Activated CD8-positive, alpha-beta memory T cell treated with anti-CD3 and anti-CD28 coated beads for 24 hours (primary cell): ENCODE data around the gene AIRE.

Experiments used
- DNase-seq: peaks from one replicate; pipeline ENCODE4 v3.0.0-alpha.2; 2020

AIRE gene

GRCh38 chr21:44305691-44306090 is 20.0 kb downstream of the AIRE start:
- DNase-seq: no peak

DNA sequence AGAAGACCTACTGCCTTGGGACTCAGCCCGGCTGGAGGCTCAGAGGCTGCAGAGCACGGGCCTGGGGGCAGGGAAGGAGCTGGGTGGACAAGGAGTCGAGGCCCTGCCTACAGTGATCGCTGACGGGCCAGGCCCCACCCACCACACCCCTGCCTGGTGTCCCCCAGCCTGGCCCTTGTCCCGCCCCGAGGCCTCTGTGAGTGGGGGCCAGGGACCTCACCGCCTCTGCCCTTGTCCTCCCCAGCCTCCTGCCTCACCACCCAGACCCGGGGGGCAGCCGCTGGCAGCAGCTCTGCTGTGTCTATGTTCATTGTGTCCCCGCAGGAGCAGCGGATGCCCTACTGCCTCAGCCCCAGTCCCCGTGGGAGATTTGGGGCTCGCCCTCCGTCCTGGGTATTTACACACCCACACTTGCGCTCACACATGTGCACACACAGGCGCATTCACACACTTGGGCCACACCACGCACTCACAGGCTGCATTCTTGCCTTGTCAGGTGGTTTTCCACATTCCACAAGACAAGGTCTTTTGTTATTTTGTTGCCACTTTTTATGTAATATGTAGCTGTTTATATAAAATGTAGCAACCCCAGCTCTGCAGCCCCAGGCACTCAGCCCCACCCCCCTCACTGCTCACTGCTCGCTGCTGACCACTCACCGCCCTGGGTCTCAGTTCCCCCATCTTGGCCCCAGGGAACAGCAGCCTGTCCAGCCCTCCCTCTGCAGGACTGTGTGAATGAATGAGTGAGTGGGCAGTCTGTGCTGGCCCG is 21.4 kb downstream of the AIRE start:
- DNase-seq: no peak

DNA sequence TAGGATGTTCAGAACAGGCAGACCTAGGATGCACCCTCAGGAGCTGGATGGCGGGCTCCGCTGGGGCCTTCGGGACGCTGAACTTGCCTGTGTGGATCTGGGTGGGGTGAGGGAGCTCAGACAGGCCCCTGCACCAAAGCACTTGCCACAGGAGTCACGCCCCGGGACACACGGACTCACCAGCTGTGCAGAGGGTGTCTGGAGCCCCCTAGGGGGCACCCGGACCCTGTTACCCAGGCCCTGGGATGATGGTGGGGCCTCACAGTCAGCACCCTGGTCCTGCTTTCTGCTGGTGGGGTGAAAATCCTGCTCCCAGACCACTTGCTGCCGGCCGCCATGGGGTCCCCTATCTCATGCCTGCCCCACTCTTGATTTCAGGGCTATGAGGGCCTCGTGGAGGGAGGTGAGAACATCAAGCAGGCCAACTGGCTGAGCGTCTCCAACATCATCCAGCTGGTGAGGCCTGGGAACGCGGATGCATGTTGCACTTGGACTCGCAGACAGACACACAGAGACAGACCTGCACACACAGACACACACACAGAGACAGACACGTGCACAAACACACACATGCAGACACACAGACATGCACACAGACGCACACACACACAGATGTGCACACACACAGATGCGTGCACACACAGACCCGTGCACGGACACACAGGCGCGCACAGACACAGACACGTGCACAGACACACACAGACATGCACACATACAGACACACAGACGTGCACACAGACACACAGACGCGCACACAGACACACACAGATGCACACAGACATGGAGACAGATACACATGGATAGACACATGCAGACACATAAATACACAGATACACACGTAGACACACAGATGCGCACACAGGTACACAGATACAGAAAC is 25.2 kb downstream of the AIRE start:
- no peak for DNase-seq

- no peak for DNase-seq
Measured at GRCh38 chr21:44312089-44312488, 26.4 kb downstream of the AIRE start.

GRCh38 chr21:44312716-44313115 is 27.0 kb downstream of the AIRE start:
- DNase-seq: no peak

GRCh38 chr21:44313451-44313850 is 27.8 kb downstream of the AIRE start:
- no peak for DNase-seq

DNA sequence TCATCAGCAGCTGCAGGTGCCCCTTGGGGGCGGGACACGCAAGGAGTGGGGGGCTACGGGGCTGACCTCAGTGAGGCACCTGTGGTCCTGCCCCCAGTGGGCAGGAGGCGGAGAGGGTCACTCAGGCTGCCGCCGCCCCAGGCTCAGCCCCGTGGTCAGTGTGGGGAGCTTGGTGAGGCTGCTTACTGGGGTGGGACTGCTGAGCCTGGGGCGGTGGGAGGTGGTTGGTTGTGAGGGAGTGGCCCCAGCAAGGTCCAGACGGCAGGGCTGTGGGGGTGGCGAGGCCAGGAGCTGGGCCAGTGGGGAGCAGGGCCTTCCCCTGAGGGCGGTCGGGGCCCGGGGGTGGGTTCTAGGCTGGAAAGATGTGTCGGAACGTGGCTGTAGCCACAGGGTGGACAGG is 28.5 kb downstream of the AIRE start:
- DNase-seq: no peak

GRCh38 chr21:44314561-44314960 is 28.9 kb downstream of the AIRE start:
- DNase-seq: no peak

GRCh38 chr21:44315691-44316203 is 30.1 kb downstream of the AIRE start:
- no peak for DNase-seq

DNA sequence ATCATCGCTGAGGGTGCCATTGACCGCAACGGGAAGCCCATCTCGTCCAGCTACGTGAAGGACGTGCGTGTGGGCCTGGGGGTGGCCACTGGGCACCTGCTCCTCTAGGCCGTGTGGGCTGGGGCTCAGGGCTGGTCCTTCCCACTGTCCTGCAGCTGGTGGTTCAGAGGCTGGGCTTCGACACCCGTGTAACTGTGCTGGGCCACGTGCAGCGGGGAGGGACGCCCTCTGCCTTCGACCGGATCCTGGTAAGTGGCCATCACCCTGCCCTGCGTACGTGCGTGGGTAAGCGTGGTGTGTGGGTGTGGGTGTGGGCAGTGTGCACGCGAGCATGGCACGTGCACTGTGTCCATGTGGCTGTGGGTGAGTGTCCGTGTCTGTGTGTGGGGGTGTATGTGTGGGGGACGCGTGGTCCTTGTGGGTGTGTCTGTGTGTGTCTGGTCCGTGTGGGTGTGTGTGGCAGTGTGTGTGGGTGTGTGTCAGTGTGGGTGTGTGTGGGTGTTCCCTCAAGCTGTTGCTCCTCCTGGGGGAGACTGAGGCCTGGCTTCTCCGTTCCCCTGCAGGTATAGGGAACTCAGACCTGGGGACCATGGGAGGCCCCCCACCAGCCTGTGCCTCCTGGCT is 30.7 kb downstream of the AIRE start:
- no peak for DNase-seq

DNA sequence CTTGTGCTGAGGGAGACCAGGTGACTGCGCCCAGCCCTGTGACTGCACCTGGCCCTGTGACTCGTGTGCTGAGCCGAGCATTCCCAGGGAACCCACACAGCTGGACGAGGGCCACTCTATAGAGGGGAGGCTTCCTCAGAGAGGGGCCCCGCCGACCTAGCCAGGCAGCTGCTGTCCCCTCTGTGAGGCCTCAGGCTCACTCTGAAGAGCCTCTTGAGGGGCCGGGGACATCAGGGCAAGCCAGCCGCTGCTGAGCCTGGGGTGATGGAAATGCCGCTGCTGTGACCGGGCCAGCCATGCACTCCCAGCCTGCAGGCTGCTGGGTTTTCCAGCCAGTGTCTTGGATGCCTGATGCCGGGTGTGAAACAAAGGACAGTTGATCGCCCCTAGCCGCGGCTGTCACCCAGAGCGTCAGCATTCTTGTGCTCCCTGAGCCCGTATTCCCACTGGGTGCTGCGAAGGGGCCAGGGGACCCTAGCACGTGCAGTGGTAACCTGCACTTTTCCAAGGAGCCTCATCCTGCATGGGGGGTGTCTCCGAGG is 31.6 kb downstream of the AIRE start:
- DNase-seq: no peak

DNA sequence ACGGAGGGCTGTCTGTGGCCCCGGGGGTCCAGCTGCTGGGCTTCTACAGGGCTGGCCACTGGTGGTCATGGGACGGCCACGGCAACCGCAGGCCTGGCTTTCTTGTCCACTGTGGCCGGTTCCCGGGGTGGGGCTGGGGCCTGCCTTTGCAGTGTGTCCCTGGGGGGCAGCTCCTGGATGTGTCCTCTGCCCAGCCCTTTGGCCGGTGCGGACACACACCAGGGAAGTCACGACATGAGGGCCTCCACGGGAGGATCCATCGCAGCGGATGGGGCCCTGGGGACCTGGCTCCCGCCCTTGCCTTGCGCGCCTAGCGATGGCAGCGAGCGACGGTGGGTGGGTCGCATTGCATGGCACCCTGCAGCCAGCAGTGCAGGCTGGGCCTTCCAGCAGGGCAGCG is 32.2 kb downstream of the AIRE start:
- DNase-seq: no peak

- no peak for DNase-seq
Measured at GRCh38 chr21:44318489-44319285, 33.0 kb downstream of the AIRE start.

- no peak for DNase-seq
Measured at GRCh38 chr21:44319407-44320065, 33.9 kb downstream of the AIRE start.

DNA sequence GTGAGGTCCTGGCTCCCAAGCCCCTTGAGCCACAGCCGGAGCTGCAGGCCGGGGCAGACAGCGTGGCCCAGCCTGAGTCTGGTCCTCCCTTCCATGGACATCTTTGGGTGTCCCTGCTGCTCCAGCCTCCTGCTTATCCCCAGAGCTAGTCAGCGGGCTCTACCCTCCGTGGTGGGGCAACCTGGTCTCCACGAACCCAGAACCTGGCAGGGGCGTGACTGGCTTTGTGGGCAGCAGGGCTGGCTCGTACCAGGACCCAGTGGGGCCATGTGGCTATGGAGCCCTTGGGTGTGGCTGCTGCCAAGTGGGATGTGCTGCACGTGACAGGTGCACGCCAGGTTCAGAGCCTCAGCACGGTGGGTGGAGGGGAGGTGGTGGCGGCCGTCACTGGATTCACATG is 35.2 kb downstream of the AIRE start:
- DNase-seq: no peak

GRCh38 chr21:44321846-44322450 is 36.3 kb downstream of the AIRE start:
- no peak for DNase-seq

DNA sequence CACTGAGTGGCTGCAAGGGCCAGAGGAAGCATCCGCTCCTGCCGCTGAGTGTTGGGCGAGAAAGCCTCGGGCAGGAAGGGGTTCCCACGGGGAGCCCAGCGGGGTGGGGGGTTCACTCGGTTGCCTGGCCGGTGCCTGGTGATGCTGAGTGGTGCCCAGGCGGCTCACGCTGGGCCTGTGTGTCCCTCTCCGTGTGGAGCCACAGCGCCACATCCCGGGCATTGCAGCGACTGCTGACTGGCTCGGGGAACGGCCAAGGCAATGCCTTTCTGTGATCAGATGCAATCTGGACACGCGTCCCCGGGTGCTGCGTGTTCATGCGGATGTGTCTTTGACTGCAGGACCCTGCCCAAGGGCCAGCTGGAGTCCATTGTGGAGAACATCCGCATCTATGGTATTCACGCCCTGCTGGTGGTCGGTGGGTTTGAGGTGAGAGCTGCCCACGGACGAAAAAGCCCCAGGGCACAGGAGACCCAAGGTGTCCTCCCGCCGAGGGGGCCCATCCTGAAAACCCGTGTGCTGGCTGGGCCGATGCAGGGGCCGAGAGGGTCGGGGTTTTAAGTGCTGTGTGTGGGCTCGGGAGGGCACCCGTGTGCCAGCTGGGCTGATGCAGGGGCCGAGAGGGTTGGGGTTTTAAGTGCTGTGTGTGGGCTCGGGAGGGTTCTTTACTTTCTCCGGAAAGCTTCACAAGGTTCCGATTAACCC is 37.1 kb downstream of the AIRE start:
- no peak for DNase-seq

DNA sequence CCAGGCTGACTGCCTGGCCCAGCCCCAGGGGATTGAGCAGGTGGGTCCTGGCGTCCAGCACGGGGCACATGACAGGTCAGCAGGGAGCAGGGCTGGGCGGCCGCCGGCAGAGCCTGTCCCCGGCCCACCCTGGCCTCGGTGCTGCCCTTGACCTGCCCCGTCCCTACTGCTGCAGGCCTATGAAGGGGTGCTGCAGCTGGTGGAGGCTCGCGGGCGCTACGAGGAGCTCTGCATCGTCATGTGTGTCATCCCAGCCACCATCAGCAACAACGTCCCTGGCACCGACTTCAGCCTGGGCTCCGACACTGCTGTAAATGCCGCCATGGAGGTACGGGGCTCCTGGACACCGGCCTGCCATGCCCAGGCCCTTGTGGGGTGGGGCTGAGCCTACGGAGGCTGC is 37.9 kb downstream of the AIRE start:
- DNase-seq: no peak

- DNase-seq: no peak
Measured at GRCh38 chr21:44324106-44324853, 38.6 kb downstream of the AIRE start.

GRCh38 chr21:44324854-44325107 is 39.1 kb downstream of the AIRE start:
- DNase-seq: no peak
